Nephron (organoid): ENCODE results near the gene CARD19.
"Not testable (repeated sequence)": the region's sequence is repeated elsewhere in the genome, so short reads cannot be mapped to it uniquely, and the experiment has no call there.

Experiments used
- H3K27ac Mint-ChIP-seq, 3 experiments: 2 replicates each; pipeline ENCODE4 v1.8.0; 2020; ENCODE audit warnings: mixed read lengths in 3 of 3, mild to moderate bottlenecking in 2 of 3, moderate library complexity in 1 of 3
- H3K27me3 Mint-ChIP-seq: 2 replicates; pipeline ENCODE4 v1.8.0; 2021; ENCODE audit warnings: low read depth, mild to moderate bottlenecking, moderate library complexity, mixed read lengths
- H3K36me3 Mint-ChIP-seq: 2 replicates; pipeline ENCODE4 v1.8.0; 2020; ENCODE audit warnings: low read depth, mixed read lengths
- H3K4me1 Mint-ChIP-seq: 2 replicates; pipeline ENCODE4 v1.8.0; 2020; ENCODE audit warnings: mixed read lengths
- H3K4me3 Mint-ChIP-seq, 3 experiments: 2 replicates each; pipeline ENCODE4 v1.8.0; 2020; ENCODE audit warnings: mild to moderate bottlenecking in 3 of 3, mixed read lengths in 3 of 3, moderate library complexity in 2 of 3
- H3K9me3 Mint-ChIP-seq: 2 replicates; pipeline ENCODE4 v1.8.0; 2020; ENCODE audit warnings: mixed read lengths
- CTCF ChIP-seq, 3 experiments: fragments of 200-600 bp; sonication (generic); IDR thresholded peaks; one replicate each; pipeline ENCODE4 v1.5.0; 2021; ENCODE audit warnings: antibody characterized with exemption in 3 of 3; ENCODE audit not compliant: unreplicated experiment in 3 of 3

The CARD19 gene

GRCh38 chr9:93114169-93114983, 18.4 kb downstream of the CARD19 start:
- TF ChIP-seq CTCF (IDR thresholded peaks at IDR 0.05; ENCODE audit: unreplicated experiment in 3 of 3) = no peak
- no peaks in the 10 kb centered on the region for H3K9me3 Mint-ChIP-seq
- peaks cover under 1% of the 10 kb centered on the region for H3K4me1 Mint-ChIP-seq
- peaks cover 4% of the 10 kb centered on the region for H3K36me3 Mint-ChIP-seq
- H3K27ac Mint-ChIP-seq = no peak overlapping the region
- no peaks in the 10 kb centered on the region for H3K27me3 Mint-ChIP-seq
- H3K4me3 Mint-ChIP-seq = no peak overlapping the region

GRCh38 chr9:93114984-93115335, 18.9 kb downstream of the CARD19 start:
- Mint-ChIP-seq H3K27ac (no peak overlapping the region), H3K27me3 (no peaks in the 10 kb centered on the region), H3K4me3 (no peak overlapping the region), H3K4me1 (peaks cover 4% of the 10 kb centered on the region), H3K36me3 (peaks cover 4% of the 10 kb centered on the region), H3K9me3 (no peaks in the 10 kb centered on the region)
- TF ChIP-seq CTCF (IDR thresholded peaks at IDR 0.05; ENCODE audit: unreplicated experiment in 3 of 3) = no peak

- TF ChIP-seq CTCF (IDR thresholded peaks at IDR 0.05; ENCODE audit: unreplicated experiment in 3 of 3) = no peak
- Mint-ChIP-seq H3K36me3 (peaks cover 4% of the 10 kb centered on the region), H3K4me3 (no peak overlapping the region), H3K9me3 (no peaks in the 10 kb centered on the region), H3K27ac (no peak overlapping the region), H3K4me1 (peaks cover 9% of the 10 kb centered on the region), H3K27me3 (no peaks in the 10 kb centered on the region)
These were observed 19.6 kb downstream of the CARD19 start for GRCh38 chr9:93115486-93116071.

- Mint-ChIP-seq H3K4me1 (peaks cover 9% of the 10 kb centered on the region), H3K9me3 (no peaks in the 10 kb centered on the region), H3K27me3 (no peaks in the 10 kb centered on the region), H3K36me3 (no peaks in the 10 kb centered on the region), H3K4me3 (no peak overlapping the region), H3K27ac (no peak overlapping the region)
- no peak for TF ChIP-seq CTCF (IDR thresholded peaks at IDR 0.05; ENCODE audit: unreplicated experiment in 3 of 3)
These were observed 20.3 kb downstream of the CARD19 start for GRCh38 chr9:93116072-93116961.

DNA sequence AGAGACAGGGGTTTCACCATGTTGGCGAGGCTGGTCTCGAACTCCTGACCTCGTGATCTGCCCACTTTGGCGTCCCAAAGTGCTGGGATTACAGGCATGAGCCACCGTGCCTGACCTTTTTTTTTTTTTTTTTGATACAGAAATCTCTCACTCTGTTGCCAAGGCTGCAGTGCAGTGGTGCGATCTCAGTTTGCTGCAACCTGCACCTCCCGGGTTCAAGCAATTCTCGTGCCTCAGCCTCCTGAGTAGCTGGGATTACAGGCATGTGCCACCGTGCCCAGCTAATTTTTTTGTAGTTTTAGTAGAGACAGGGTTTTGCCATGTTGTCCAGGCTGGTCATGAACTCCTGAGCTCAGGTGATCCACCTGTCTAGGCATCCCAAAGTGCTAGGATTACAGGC, 21.5 kb downstream of the CARD19 start:
- H3K4me1 Mint-ChIP-seq, H3K9me3 Mint-ChIP-seq, H3K4me3 Mint-ChIP-seq, H3K27ac Mint-ChIP-seq, H3K27me3 Mint-ChIP-seq, H3K36me3 Mint-ChIP-seq: not testable (repeated sequence)
